Testis (tissue), 3 donors: ENCODE results near the gene AXIN1. TPM values are rescaled to one million over a fixed set of nuclear protein-coding genes. Genes with fewer than 3 reads are reported as not detected.

Experiments
- DNase-seq: peaks from one replicate; pipeline ENCODE4 v3.0.0-alpha.2; 2019
- H3K27ac ChIP-seq, 2 donors: fragments of 200-600 bp; sonication (generic); one replicate each; pipeline ENCODE4 v1.5.1; 2019
- H3K27me3 ChIP-seq: fragments of 200-600 bp; sonication (generic); one replicate; pipeline ENCODE4 v1.5.1; 2019
- H3K36me3 ChIP-seq: fragments of 200-600 bp; sonication (generic); one replicate; pipeline ENCODE4 v1.5.1; 2017; ENCODE audit warnings: low read depth; ENCODE audit errors: missing control alignments
- H3K4me1 ChIP-seq: fragments of 200-600 bp; sonication (generic); one replicate; pipeline ENCODE4 v1.5.1; 2019
- H3K4me3 ChIP-seq, 2 donors: fragments of 200-600 bp; sonication (generic); one replicate each; pipeline ENCODE4 v1.5.1; 2017 to 2019
- H3K9me3 ChIP-seq: fragments of 200-600 bp; sonication (generic); one replicate; pipeline ENCODE4 v1.5.1; 2017
- CTCF ChIP-seq, 3 experiments: fragments of 450-650 bp in 2 of 3; fragments of 200-600 bp in 1 of 3; sonication (generic) in 1 of 3; IDR thresholded peaks; one replicate each; pipeline ENCODE4 v1.5.1; 2016 to 2019; ENCODE audit warnings: antibody characterized with exemption in 3 of 3, mild to moderate bottlenecking in 2 of 3, moderate library complexity in 1 of 3
- POLR2A ChIP-seq: fragments of 450-650 bp; IDR thresholded peaks from one replicate; pipeline ENCODE4 v1.6.1; 2017; ENCODE audit warnings: antibody characterized with exemption, mild to moderate bottlenecking, moderate library complexity
- WGBS, 2 donors: methylation state at CpG; one replicate each; pipeline ENCODE4 v1.1.5; 2018; 5-methylcytosine and 5-hydroxymethylcytosine counted together
- intact Hi-C: fragments of 100-400 bp; cut with DNase I; formaldehyde crosslinking; loops from one replicate; pipeline ENCODE4 v1.15.1; 2023; ENCODE audit warnings: low total_unique reads
- polyA plus RNA-seq: library from polyadenylated mRNA; stranded (reverse); fragments of 350-450 nt; fragmentation: Illumina TruSeq; extraction: RNeasy Lipid Tissue Mini Kit (QIAGEN cat#74804); gene quantifications from one replicate; pipeline ENCODE4 v1.2.3, GENCODE V29; 2014; ENCODE audit warnings: low read depth, low replicate concordance; ENCODE audit not compliant: insufficient read depth
- total RNA-seq, 2 donors: library from RNA; depleted of rRNA; stranded (reverse); fragments of >200 nt; gene quantifications; one replicate each; pipeline ENCODE4 v1.2.3, GENCODE V29; 2016

The AXIN1 gene
- total and polyA plus RNA-seq, 3 donors from 2014 or later: 19.4 to 32.0 (median 30.6) TPM

GRCh38 chr16:245105-245504 lies 107.4 kb downstream of the AXIN1 start:
- intact Hi-C loops: no loop called here
- Histone ChIP-seq H3K27ac (no peak overlapping the region), H3K4me3 (no peak overlapping the region), H3K36me3 (no peaks in the 10 kb centered on the region), H3K9me3 (no peaks in the 10 kb centered on the region), H3K4me1 (no peaks in the 10 kb centered on the region), H3K27me3 (no peaks in the 10 kb centered on the region)
- no peak for TF ChIP-seq POLR2A
- TF ChIP-seq CTCF (IDR thresholded peaks at IDR 0.05): no peak
- DNase-seq: no peak
- 93 to 97% methylated on average over 9 of the region's 9 CpGs for WGBS, 2 donors

- Histone ChIP-seq H3K9me3 (no peaks in the 10 kb centered on the region), H3K4me3 (no peak overlapping the region), H3K27ac (no peak overlapping the region), H3K36me3 (no peaks in the 10 kb centered on the region), H3K4me1 (no peaks in the 10 kb centered on the region), H3K27me3 (no peaks in the 10 kb centered on the region)
- no peak for DNase-seq
- TF ChIP-seq CTCF (IDR thresholded peaks at IDR 0.05): no peak
- TF ChIP-seq POLR2A: no peak
- WGBS, 2 donors: 88 to 96% methylated on average over 4 of the region's 4 CpGs
- intact Hi-C loops: no loop called here
Measured at GRCh38 chr16:243348-243747, 109.2 kb downstream of the AXIN1 start.

GRCh38 chr16:242281-242680 lies 110.2 kb downstream of the AXIN1 start:
- no peak overlapping the region for H3K27ac ChIP-seq
- H3K36me3 ChIP-seq: no peaks in the 10 kb centered on the region
- no peak for DNase-seq
- TF ChIP-seq CTCF (IDR thresholded peaks at IDR 0.05): no peak
- no peak for TF ChIP-seq POLR2A
- no peaks in the 10 kb centered on the region for H3K27me3 ChIP-seq
- no peaks in the 10 kb centered on the region for H3K4me1 ChIP-seq
- no peak overlapping the region for H3K4me3 ChIP-seq
- WGBS, 2 donors: 90 to 94% methylated on average over 10 of the region's 10 CpGs
- no peaks in the 10 kb centered on the region for H3K9me3 ChIP-seq
- intact Hi-C loops: no loop called here

- Histone ChIP-seq H3K4me1 (no peaks in the 10 kb centered on the region), H3K36me3 (no peaks in the 10 kb centered on the region), H3K27me3 (no peaks in the 10 kb centered on the region), H3K4me3 (no peak overlapping the region), H3K27ac (no peak overlapping the region), H3K9me3 (no peaks in the 10 kb centered on the region)
- DNase-seq: no peak
- 89 to 96% methylated on average over 8 of the region's 8 CpGs for WGBS, 2 donors
- intact Hi-C loops: no loop called here
- TF ChIP-seq POLR2A (no peak), CTCF (IDR thresholded peaks at IDR 0.05) (no peak)
Measured at GRCh38 chr16:240559-240958, 112.0 kb downstream of the AXIN1 start.

GRCh38 chr16:239948-240277 lies 112.6 kb downstream of the AXIN1 start:
- 71% methylated on average over 3 of the region's 3 CpGs for WGBS, 2 donors
- no peak overlapping the region for H3K4me3 ChIP-seq
- H3K9me3 ChIP-seq: no peaks in the 10 kb centered on the region
- no peaks in the 10 kb centered on the region for H3K4me1 ChIP-seq
- TF ChIP-seq POLR2A (no peak), CTCF (IDR thresholded peaks at IDR 0.05) (no peak)
- DNase-seq: no peak
- no peaks in the 10 kb centered on the region for H3K27me3 ChIP-seq
- no peak overlapping the region for H3K27ac ChIP-seq
- H3K36me3 ChIP-seq: no peaks in the 10 kb centered on the region
- intact Hi-C loops: no loop called here

Other genes with a start within 250 kb of the AXIN1 start
- 10 to 100 TPM; 57.5 to 57.8 TPM for gene NPRL3, start 214.1 kb downstream of the AXIN1 start, total RNA-seq
- gene NPRL3, start 214.1 kb downstream of the AXIN1 start, polyA plus RNA-seq: 73.4 TPM
- gene HBZ, start 200.1 kb downstream of the AXIN1 start, total RNA-seq: 1 to 10 TPM; 1.1 to 9.0 TPM
- 3.7 TPM for gene HBZ, start 200.1 kb downstream of the AXIN1 start, polyA plus RNA-seq
- gene HBM, start 186.7 kb downstream of the AXIN1 start, total RNA-seq: 1 to 10 TPM; 1.6 to 3.7 TPM
- gene HBM, start 186.7 kb downstream of the AXIN1 start, polyA plus RNA-seq: not detected
- gene HBA2, start 179.8 kb downstream of the AXIN1 start, total RNA-seq: 10 to 100 TPM in 1 of 2 donors, 1 to 10 TPM in 1; 7.1 to 27.4 TPM
- gene HBA2, start 179.8 kb downstream of the AXIN1 start, polyA plus RNA-seq: 68.9 TPM
- gene HBA1, start 176.0 kb downstream of the AXIN1 start, total RNA-seq: 10 to 100 TPM in 1 of 2 donors, not detected in 1; 11.7 TPM
- gene HBA1, start 176.0 kb downstream of the AXIN1 start, polyA plus RNA-seq: 24.0 TPM
- 1 to 10 TPM; 4.2 to 4.3 TPM for gene HBQ1, start 172.3 kb downstream of the AXIN1 start, total RNA-seq
- gene HBQ1, start 172.3 kb downstream of the AXIN1 start, polyA plus RNA-seq: 1.3 TPM
- gene LUC7L, start 123.3 kb downstream of the AXIN1 start, total RNA-seq: 100 to 1,000 TPM; 145 to 192 TPM
- 81.1 TPM for gene LUC7L, start 123.3 kb downstream of the AXIN1 start, polyA plus RNA-seq
- gene FAM234A, start 117.9 kb downstream of the AXIN1 start, total RNA-seq: 100 to 1,000 TPM; 151 to 168 TPM
- 89.7 TPM for gene FAM234A, start 117.9 kb downstream of the AXIN1 start, polyA plus RNA-seq
- gene RGS11, start 76.8 kb downstream of the AXIN1 start, total RNA-seq: 1 to 10 TPM; 1.2 to 2.9 TPM
- gene RGS11, start 76.8 kb downstream of the AXIN1 start, polyA plus RNA-seq: 3.0 TPM
- 1 to 10 TPM; 6.6 to 7.7 TPM for gene ARHGDIG, start 72.1 kb downstream of the AXIN1 start, total RNA-seq
- 2.9 TPM for gene ARHGDIG, start 72.1 kb downstream of the AXIN1 start, polyA plus RNA-seq
- gene PDIA2, start 69.6 kb downstream of the AXIN1 start, total RNA-seq: 1 to 10 TPM; 2.6 to 5.3 TPM
- 1.2 TPM for gene PDIA2, start 69.6 kb downstream of the AXIN1 start, polyA plus RNA-seq
- 100 to 1,000 TPM; 108 to 119 TPM for gene MRPL28, start 17.8 kb upstream of the AXIN1 start, total RNA-seq
- 161 TPM for gene MRPL28, start 17.8 kb upstream of the AXIN1 start, polyA plus RNA-seq
- 100 to 1,000 TPM; 261 to 265 TPM for gene PGAP6, start 29.3 kb upstream of the AXIN1 start, total RNA-seq
- gene PGAP6, start 29.3 kb upstream of the AXIN1 start, polyA plus RNA-seq: 121 TPM
- gene NME4, start 44.5 kb upstream of the AXIN1 start, total RNA-seq: 100 to 1,000 TPM in 1 of 2 donors, 10 to 100 TPM in 1; 87.5 to 107 TPM
- gene NME4, start 44.5 kb upstream of the AXIN1 start, polyA plus RNA-seq: 79.2 TPM
- gene DECR2, start 49.2 kb upstream of the AXIN1 start, total RNA-seq: 10 to 100 TPM; 52.2 to 56.1 TPM
- gene DECR2, start 49.2 kb upstream of the AXIN1 start, polyA plus RNA-seq: 33.2 TPM
- gene RAB11FIP3, start 72.9 kb upstream of the AXIN1 start, total RNA-seq: 100 to 1,000 TPM; 166 to 186 TPM
- 61.7 TPM for gene RAB11FIP3, start 72.9 kb upstream of the AXIN1 start, polyA plus RNA-seq
- gene CAPN15, start 175.0 kb upstream of the AXIN1 start, total RNA-seq: 100 to 1,000 TPM; 108 to 115 TPM
- gene CAPN15, start 175.0 kb upstream of the AXIN1 start, polyA plus RNA-seq: 48.0 TPM
- 1 to 10 TPM; 5.0 to 7.2 TPM for gene PRR35, start 207.7 kb upstream of the AXIN1 start, total RNA-seq
- gene PRR35, start 207.7 kb upstream of the AXIN1 start, polyA plus RNA-seq: 1.7 TPM
- 1 to 10 TPM; 4.5 TPM for gene NHLRC4, start 214.3 kb upstream of the AXIN1 start, total RNA-seq
- gene NHLRC4, start 214.3 kb upstream of the AXIN1 start, polyA plus RNA-seq: 3.0 TPM
- 100 to 1,000 TPM in 1 of 2 donors, 10 to 100 TPM in 1; 95.4 to 123 TPM for gene PIGQ, start 217.2 kb upstream of the AXIN1 start, total RNA-seq
- gene PIGQ, start 217.2 kb upstream of the AXIN1 start, polyA plus RNA-seq: 80.5 TPM
- 10 to 100 TPM; 47.9 to 51.2 TPM for gene RAB40C, start 237.3 kb upstream of the AXIN1 start, total RNA-seq
- gene RAB40C, start 237.3 kb upstream of the AXIN1 start, polyA plus RNA-seq: 27.6 TPM